ENCODE results near the gene NFE2L3. TPM values are rescaled to one million over a fixed set of nuclear protein-coding genes. Genes with fewer than 3 reads are reported as not detected.

The NFE2L3 gene
- total and polyA plus RNA-seq, 2 donors (not counting 1 experiment from before 2014, with no cell fraction given), result 1.4 to 1.6 TPM

- Mint-ChIP-seq H3K27me3 (no peaks in the 10 kb centered on the region), H3K9me3 (ENCODE audit: insufficient read depth) (no peaks in the 10 kb centered on the region), H3K4me3 (peak overlapping the region; percentile 33), H3K27ac (no peak overlapping the region), H3K4me1 (peaks cover 29% of the 10 kb centered on the region)
- H3K27ac ChIP-seq (ENCODE audit: low read length in 2 of 2), result no peak overlapping the region
- H2AFZ ChIP-seq (ENCODE audit: insufficient read depth, low read depth, low read length, poor library complexity, severe bottlenecking), result no peak overlapping the region
- no peak for DNase-seq
- H4K20me1 ChIP-seq (ENCODE audit: control insufficient read depth, insufficient read depth, low read length, poor library complexity, severe bottlenecking), result no peaks in the 10 kb centered on the region
- H3K4me2 ChIP-seq (replicated peaks; ENCODE audit: low read depth, low read length, poor library complexity, severe bottlenecking), result no peak overlapping the region
- no peaks in the 10 kb centered on the region for H3K9me3 ChIP-seq (ENCODE audit: control extremely low read depth in 1 of 3, control insufficient read depth in 2 of 3, insufficient read depth in 1 of 3, low read length in 2 of 3)
- peaks cover 3% of the 10 kb centered on the region for H3K79me2 ChIP-seq (ENCODE audit: control insufficient read depth, insufficient read depth, low read length)
- TF ChIP-seq CTCF (IDR thresholded peaks at IDR 0.05) (no peak), EZH2 (IDR thresholded peaks at IDR 0.05; ENCODE audit: borderline replicate concordance, insufficient read depth, low read depth, low read length, poor library complexity, severe bottlenecking) (no peak)
- H3K36me3 ChIP-seq (replicated peaks in 1 of 2; ENCODE audit: control extremely low read depth in 1 of 2, control insufficient read depth in 1 of 2, extremely low read depth in 1 of 2, insufficient read depth in 2 of 2, low read length in 1 of 2), result no peaks in the 10 kb centered on the region
- H3K4me3 ChIP-seq (ENCODE audit: control extremely low read depth in 1 of 5, extremely low read depth in 1 of 5, insufficient read depth in 1 of 5, low read depth in 2 of 5, low read length in 4 of 5), result no peak overlapping the region
- no peak for ATAC-seq (ENCODE audit: low read depth)
- H3K4me1 ChIP-seq (ENCODE audit: control insufficient read depth in 2 of 2, insufficient read depth in 2 of 2, low read length in 2 of 2), result peaks cover 16 to 30% of the 10 kb centered on the region in 2 donors
- intact Hi-C loops (cut with micrococcal nuclease), result loop anchor here (5.0 kb wide), 1 partner anchor 49 kb away; the partner anchor contains the start of gene NFE2L3
- ChIA-PET CTCF (interaction anchor here (0.7 to 2.0 kb wide), 6 partner anchors 13 to 266 kb away, joined by 3 to 6 read pairs (median 4); no protein-coding TSS in a partner anchor), POLR2A (no interaction called here)
- WGBS (ENCODE audit: insufficient coverage), result no CpG with 5 or more reads among the region's 3 CpGs
- no peak overlapping the region for H3K9ac ChIP-seq (ENCODE audit: low read length)
- no peaks in the 10 kb centered on the region for H3K27me3 ChIP-seq (replicated peaks in 1 of 4; ENCODE audit: control extremely low read depth in 1 of 4, control insufficient read depth in 3 of 4, insufficient read depth in 4 of 4, low read length in 3 of 4)
Measured at GRCh38 chr7:26103596-26103995, 48.4 kb upstream of the NFE2L3 start.

GRCh38 chr7:26105236-26105635 lies 46.8 kb upstream of the NFE2L3 start:
- peak overlapping the region; percentile 23 for H3K27ac Mint-ChIP-seq
- Histone ChIP-seq H3K27me3 (replicated peaks in 1 of 4; ENCODE audit: control extremely low read depth in 1 of 4, control insufficient read depth in 3 of 4, insufficient read depth in 4 of 4, low read length in 3 of 4) (no peaks in the 10 kb centered on the region), H3K79me2 (ENCODE audit: control insufficient read depth, insufficient read depth, low read length) (peaks cover 3% of the 10 kb centered on the region), H4K20me1 (ENCODE audit: control insufficient read depth, insufficient read depth, low read length, poor library complexity, severe bottlenecking) (no peaks in the 10 kb centered on the region), H3K4me2 (replicated peaks; ENCODE audit: low read depth, low read length, poor library complexity, severe bottlenecking) (no peak overlapping the region), H3K9ac (ENCODE audit: low read length) (no peak overlapping the region), H3K4me3 (ENCODE audit: control extremely low read depth in 1 of 5, extremely low read depth in 1 of 5, insufficient read depth in 1 of 5, low read depth in 2 of 5, low read length in 4 of 5) (no peak overlapping the region), H3K9me3 (ENCODE audit: control extremely low read depth in 1 of 3, control insufficient read depth in 2 of 3, insufficient read depth in 1 of 3, low read length in 2 of 3) (no peaks in the 10 kb centered on the region), H3K36me3 (replicated peaks in 1 of 2; ENCODE audit: control extremely low read depth in 1 of 2, control insufficient read depth in 1 of 2, extremely low read depth in 1 of 2, insufficient read depth in 2 of 2, low read length in 1 of 2) (no peaks in the 10 kb centered on the region), H2AFZ (ENCODE audit: insufficient read depth, low read depth, low read length, poor library complexity, severe bottlenecking) (no peak overlapping the region), H3K27ac (ENCODE audit: low read length in 2 of 2) (no peak overlapping the region), H3K4me1 (ENCODE audit: control insufficient read depth in 2 of 2, insufficient read depth in 2 of 2, low read length in 2 of 2) (peaks cover 16 to 28% of the 10 kb centered on the region in 2 donors)
- ChIA-PET CTCF (interaction anchor here (0.9 to 2.0 kb wide), 3 partner anchors 13 to 213 kb away, joined by 3 to 6 read pairs (median 3); no protein-coding TSS in a partner anchor), POLR2A (no interaction called here)
- ATAC-seq (ENCODE audit: low read depth) (no peak), DNase-seq (no peak)
- TF ChIP-seq CTCF (IDR thresholded peaks at IDR 0.05) (no peak), EZH2 (IDR thresholded peaks at IDR 0.05; ENCODE audit: borderline replicate concordance, insufficient read depth, low read depth, low read length, poor library complexity, severe bottlenecking) (no peak)
- intact Hi-C loops (cut with micrococcal nuclease), result no loop called here
- H3K9me3 Mint-ChIP-seq (ENCODE audit: insufficient read depth), result no peaks in the 10 kb centered on the region
- H3K27me3 Mint-ChIP-seq, result no peaks in the 10 kb centered on the region
- 100% methylated on average over 1 of the region's 1 CpG for WGBS (ENCODE audit: insufficient coverage)
- H3K4me3 Mint-ChIP-seq, result peak overlapping the region; percentile 52
- H3K4me1 Mint-ChIP-seq, result peaks cover 28% of the 10 kb centered on the region
